BJ (cell line): Measurements from ENCODE around the gene CADM4. TPM values are rescaled to one million over a fixed set of nuclear protein-coding genes. Genes with fewer than 3 reads are reported as not detected.

Experiments
- CTCF ChIA-PET: fragments of 350-600 bp; formaldehyde crosslinking; extraction: SDS; loops from one replicate; lab custom pipeline; 2021; ENCODE audit warnings: antibody characterized with exemption, inconsistent platforms; lab: Yijun Ruan, JAX
- POLR2A ChIA-PET: fragments of 300-600 bp; sonication (Branson Sonifier 250); formaldehyde crosslinking; extraction: SDS; loops from one replicate; lab custom pipeline; 2021; ENCODE audit warnings: antibody characterized with exemption; lab: Charles Lee
- DNase-seq: peaks from one replicate; pipeline ENCODE4 v3.0.0-alpha.2; 2011; ENCODE audit warnings: low read depth
- H3K27me3 ChIP-seq: 2 replicates; pipeline ENCODE4 v1.6.0; 2011; ENCODE audit warnings: low read length; ENCODE audit not compliant: control insufficient read depth, insufficient read depth
- H3K36me3 ChIP-seq: 2 replicates; pipeline ENCODE4 v1.5.1; 2011; ENCODE audit warnings: low read length; ENCODE audit not compliant: control insufficient read depth, insufficient read depth
- H3K4me3 ChIP-seq: 2 replicates; pipeline ENCODE4 v1.5.1; 2011; ENCODE audit warnings: low read depth, mild to moderate bottlenecking, control low read depth, low read length
- polyA plus RNA-seq: library from polyadenylated mRNA; depleted of rRNA; stranded (reverse); fragments of >200 nt; gene quantifications from 2 replicates; pipeline ENCODE4 v1.2.3, GENCODE V29; 2011
- TF ChIP-seq, protein P1 (sequence below): IDR thresholded peaks from 2 replicates; pipeline ENCODE4 v1.5.1; 2011; ENCODE audit warnings: low read depth, mild to moderate bottlenecking, control low read depth, inconsistent platforms, low read length, moderate library complexity; ENCODE audit not compliant: insufficient read depth

The CADM4 gene
- polyA plus RNA-seq, 1 experiment, result 1.7 TPM

DNA sequence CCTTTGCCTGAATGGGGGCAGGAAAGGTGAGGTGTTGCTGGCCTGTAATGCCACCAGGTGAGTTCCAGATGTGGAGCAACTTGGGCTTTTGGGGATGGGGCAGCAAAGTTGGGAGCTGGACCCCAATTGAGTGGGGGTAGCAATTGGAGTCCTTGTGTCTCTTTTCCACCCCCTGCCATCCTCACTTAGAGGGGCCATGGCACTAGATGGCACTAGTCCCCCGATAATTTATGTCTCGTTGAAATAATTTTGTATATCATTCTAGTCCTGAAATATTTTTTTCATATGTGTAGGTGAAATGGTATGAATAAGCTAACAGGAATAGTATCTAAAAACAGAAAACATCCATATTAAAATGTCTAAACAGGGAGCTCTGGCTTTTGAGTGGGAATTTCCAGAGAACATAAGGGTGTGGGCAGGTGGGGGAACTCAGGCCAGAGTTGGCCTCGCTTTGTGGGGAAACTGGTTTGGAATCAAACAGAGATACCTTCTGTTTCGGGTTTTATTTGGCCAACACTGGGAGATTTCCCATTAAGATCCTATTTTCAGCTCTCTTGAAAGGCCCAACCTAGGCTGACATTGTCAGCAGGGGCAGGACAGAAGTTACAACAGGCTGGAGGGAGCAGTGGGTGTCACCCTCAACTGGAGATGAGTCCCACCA is 39.9 kb downstream of the CADM4 start:
- ChIA-PET CTCF (interaction anchor here (1.2 kb wide), 1 partner anchor 53 kb away, joined by 3 read pairs; no protein-coding TSS in a partner anchor), POLR2A (no interaction called here)
- Histone ChIP-seq H3K27me3 (no peaks in the 10 kb centered on the region), H3K4me3 (no peak overlapping the region), H3K36me3 (peaks cover 7% of the 10 kb centered on the region)
- TF ChIP-seq, protein P1, sequence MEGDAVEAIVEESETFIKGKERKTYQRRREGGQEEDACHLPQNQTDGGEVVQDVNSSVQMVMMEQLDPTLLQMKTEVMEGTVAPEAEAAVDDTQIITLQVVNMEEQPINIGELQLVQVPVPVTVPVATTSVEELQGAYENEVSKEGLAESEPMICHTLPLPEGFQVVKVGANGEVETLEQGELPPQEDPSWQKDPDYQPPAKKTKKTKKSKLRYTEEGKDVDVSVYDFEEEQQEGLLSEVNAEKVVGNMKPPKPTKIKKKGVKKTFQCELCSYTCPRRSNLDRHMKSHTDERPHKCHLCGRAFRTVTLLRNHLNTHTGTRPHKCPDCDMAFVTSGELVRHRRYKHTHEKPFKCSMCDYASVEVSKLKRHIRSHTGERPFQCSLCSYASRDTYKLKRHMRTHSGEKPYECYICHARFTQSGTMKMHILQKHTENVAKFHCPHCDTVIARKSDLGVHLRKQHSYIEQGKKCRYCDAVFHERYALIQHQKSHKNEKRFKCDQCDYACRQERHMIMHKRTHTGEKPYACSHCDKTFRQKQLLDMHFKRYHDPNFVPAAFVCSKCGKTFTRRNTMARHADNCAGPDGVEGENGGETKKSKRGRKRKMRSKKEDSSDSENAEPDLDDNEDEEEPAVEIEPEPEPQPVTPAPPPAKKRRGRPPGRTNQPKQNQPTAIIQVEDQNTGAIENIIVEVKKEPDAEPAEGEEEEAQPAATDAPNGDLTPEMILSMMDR, result no peak
- no peak for DNase-seq

DNA sequence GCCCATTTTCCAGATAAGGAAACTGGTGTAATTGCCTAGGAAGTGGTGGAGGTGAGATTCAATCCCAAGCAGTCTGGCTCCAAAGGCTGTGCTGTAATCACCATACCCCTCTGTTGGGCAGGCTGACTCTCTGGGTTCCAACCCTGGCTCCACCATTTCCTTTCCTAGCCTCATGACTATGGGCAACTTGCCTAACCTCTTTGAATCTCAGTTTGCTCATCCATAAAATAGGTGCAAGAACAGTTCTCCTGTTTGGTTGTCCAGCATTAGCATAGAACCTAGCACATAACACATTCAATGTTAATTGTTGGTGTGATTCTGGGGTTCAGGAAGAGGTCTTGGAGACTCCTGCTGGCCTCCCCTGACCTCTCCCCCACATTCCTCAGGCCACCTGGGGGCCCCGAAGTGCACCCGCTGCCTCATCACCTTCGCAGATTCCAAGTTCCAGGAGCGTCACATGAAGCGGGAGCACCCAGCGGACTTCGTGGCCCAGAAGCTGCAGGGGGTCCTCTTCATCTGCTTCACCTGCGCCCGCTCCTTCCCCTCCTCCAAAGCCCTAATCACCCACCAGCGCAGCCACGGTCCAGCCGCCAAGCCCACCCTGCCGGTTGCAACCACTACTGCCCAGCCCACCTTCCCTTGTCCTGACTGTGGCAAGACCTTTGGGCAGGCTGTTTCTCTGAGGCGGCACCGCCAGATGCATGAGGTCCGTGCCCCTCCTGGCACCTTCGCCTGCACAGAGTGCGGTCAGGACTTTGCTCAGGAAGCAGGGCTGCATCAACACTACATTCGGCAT is 41.0 kb downstream of the CADM4 start:
- no peak for DNase-seq
- ChIA-PET POLR2A (no interaction called here), CTCF (no interaction called here)
- TF ChIP-seq, protein P1, result no peak
- Histone ChIP-seq H3K4me3 (no peak overlapping the region), H3K27me3 (no peaks in the 10 kb centered on the region), H3K36me3 (peaks cover 7% of the 10 kb centered on the region)

DNA sequence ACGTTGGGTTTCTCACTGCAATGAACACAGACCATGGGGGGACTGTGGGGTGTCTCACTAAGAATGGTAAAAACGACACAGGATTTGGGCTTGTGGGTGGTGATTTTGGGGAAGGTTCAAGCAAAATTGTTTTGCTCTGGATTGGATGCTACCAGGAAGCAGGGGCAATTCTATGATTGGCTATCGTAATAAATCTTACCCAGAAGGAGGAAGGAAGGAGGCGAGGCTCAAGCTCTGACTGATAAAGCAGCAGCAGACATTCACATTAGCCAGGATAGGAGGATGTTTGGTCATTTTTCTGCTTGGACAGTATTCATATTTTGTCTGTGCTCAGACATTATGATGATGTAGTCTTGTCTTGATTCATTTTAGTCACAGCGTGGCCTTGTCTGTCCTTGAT is 41.8 kb downstream of the CADM4 start:
- CTCF ChIA-PET, result interaction anchor here (4.9 kb wide), 1 partner anchor 43 kb away, joined by 36 read pairs; no protein-coding TSS in a partner anchor
- no peaks in the 10 kb centered on the region for H3K27me3 ChIP-seq
- H3K4me3 ChIP-seq, result no peak overlapping the region
- H3K36me3 ChIP-seq, result peaks cover 13% of the 10 kb centered on the region
- TF ChIP-seq, protein P1, result no peak
- POLR2A ChIA-PET, result no interaction called here
- no peak for DNase-seq

GRCh38 chr19:43596842-43597461 is 42.7 kb downstream of the CADM4 start:
- Histone ChIP-seq H3K4me3 (peak overlapping the region; percentile 61), H3K27me3 (no peaks in the 10 kb centered on the region), H3K36me3 (peaks cover 14% of the 10 kb centered on the region)
- TF ChIP-seq, protein P1, result no peak
- ChIA-PET CTCF (interaction anchor here (0.6 to 4.9 kb wide), 6 partner anchors 23 to 150 kb away, joined by 3 to 43 read pairs (median 4); partner anchors contain the start of gene ZNF575), POLR2A (no interaction called here)
- no peak for DNase-seq
